Activated CD4-positive, alpha-beta memory T cell treated with anti-CD3 and anti-CD28 coated beads, Interleukin-2, amount 10 ng/mL, durations not matched to agents 7 days and 5 days (primary cell): ENCODE measurements around the gene DAPK3. TPM values are rescaled to one million over a fixed set of nuclear protein-coding genes. Genes with fewer than 3 reads are reported as not detected.
"Not testable (repeated sequence)": the region's sequence is repeated elsewhere in the genome, so short reads cannot be mapped to it uniquely, and the experiment has no call there.

Experiments used
- CTCF ChIA-PET: fragments of 350-600 bp; sonication (Branson Sonifier 250); formaldehyde crosslinking; loops from one replicate; lab custom pipeline; 2021; ENCODE audit warnings: antibody characterized with exemption, inconsistent platforms; lab: Charles Lee
- POLR2A ChIA-PET: fragments of 350-600 bp; sonication (Branson Sonifier 250); formaldehyde crosslinking; loops from one replicate; lab custom pipeline; 2021; ENCODE audit warnings: antibody characterized with exemption; lab: Charles Lee
- DNase-seq: peaks from one replicate; pipeline ENCODE4 v3.0.0-alpha.2; 2020
- H3K27ac Mint-ChIP-seq: one replicate; pipeline ENCODE4 v1.8.0; 2021; ENCODE audit warnings: mild to moderate bottlenecking, mixed read lengths
- H3K27me3 Mint-ChIP-seq: one replicate; pipeline ENCODE4 v1.8.0; 2021; ENCODE audit warnings: mixed read lengths
- H3K36me3 Mint-ChIP-seq: one replicate; pipeline ENCODE4 v1.8.0; 2021; ENCODE audit warnings: low read depth, mixed read lengths
- H3K4me1 Mint-ChIP-seq: one replicate; pipeline ENCODE4 v1.8.0; 2021; ENCODE audit warnings: mixed read lengths
- H3K4me3 Mint-ChIP-seq: one replicate; pipeline ENCODE4 v1.8.0; 2021; ENCODE audit warnings: mild to moderate bottlenecking, mixed read lengths
- H3K9me3 Mint-ChIP-seq: one replicate; pipeline ENCODE4 v1.8.0; 2021; ENCODE audit warnings: mixed read lengths
- total RNA-seq, 2 experiments: library from RNA; stranded (reverse); gene quantifications; one replicate each; pipeline ENCODE4 v1.2.3, GENCODE V29; 2021

Gene DAPK3
- total RNA-seq, 2 experiments from 2014 or later, result 41.3 to 42.7 TPM

DNA sequence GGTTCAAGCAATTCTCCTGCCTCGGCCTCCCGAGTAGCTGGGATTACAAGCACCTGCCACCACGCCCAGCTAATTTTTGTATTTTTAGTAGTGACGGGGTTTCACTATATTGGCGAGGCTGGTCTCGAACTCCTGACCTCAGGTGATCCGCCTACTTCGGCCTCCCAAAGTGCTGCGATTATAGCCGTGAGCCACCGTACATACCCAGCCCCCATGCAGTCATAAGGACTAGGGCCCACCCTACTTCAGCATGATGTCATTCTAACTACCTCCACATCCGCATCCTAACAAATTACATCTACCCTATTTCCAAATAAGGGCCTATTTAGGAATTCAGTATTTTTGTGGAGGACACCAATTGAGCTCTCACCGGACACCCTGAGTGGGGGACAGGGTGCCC lies 15.6 kb downstream of the DAPK3 start:
- H3K27ac Mint-ChIP-seq, DNase-seq, H3K27me3 Mint-ChIP-seq, CTCF ChIA-PET, H3K4me3 Mint-ChIP-seq, H3K9me3 Mint-ChIP-seq, H3K4me1 Mint-ChIP-seq, H3K36me3 Mint-ChIP-seq: not testable (repeated sequence)
- POLR2A ChIA-PET, result interaction anchor here (1.0 kb wide), 1 partner anchor 16 kb away, joined by 3 read pairs; the partner anchor contains the start of gene DAPK3

DNA sequence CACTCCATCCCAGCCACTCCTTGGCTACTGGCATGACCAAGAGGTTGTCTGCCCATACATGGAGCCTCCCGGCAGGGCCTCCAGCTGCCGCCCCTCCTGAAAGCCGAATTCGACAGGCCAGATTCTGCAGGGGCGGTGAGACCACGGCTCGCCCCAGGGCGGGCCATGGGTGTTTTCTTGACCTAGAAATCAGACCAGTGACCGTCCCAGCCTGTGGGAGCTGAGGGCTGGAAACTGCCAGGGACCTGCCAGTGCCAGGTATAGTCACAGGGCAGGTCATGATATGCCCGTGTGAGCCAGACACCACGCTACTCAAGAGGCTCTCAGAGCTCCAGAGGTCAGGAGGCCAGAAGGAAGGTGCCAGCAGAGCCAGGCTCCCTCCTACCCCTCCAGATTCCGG lies 16.8 kb downstream of the DAPK3 start:
- Mint-ChIP-seq H3K9me3 (no peaks in the 10 kb centered on the region), H3K27me3 (peaks cover 6% of the 10 kb centered on the region), H3K4me1 (no peaks in the 10 kb centered on the region), H3K27ac (no peak overlapping the region), H3K4me3 (no peak overlapping the region), H3K36me3 (peaks cover 3% of the 10 kb centered on the region)
- POLR2A ChIA-PET, result no interaction called here
- no peak for DNase-seq
- CTCF ChIA-PET, result interaction anchor here (0.6 to 0.7 kb wide), 2 partner anchors 19 to 34 kb away, joined by 3 read pairs; no protein-coding TSS in a partner anchor

- CTCF ChIA-PET, result interaction anchor here (0.7 kb wide), 1 partner anchor 1172 kb away, joined by 5 read pairs; no protein-coding TSS in a partner anchor
- H3K4me1 Mint-ChIP-seq, H3K27ac Mint-ChIP-seq, H3K4me3 Mint-ChIP-seq, POLR2A ChIA-PET, DNase-seq, H3K27me3 Mint-ChIP-seq, H3K36me3 Mint-ChIP-seq, H3K9me3 Mint-ChIP-seq: not testable (repeated sequence)
Observed at GRCh38 chr19:3952755-3953276, 18.1 kb downstream of the DAPK3 start.

DNA sequence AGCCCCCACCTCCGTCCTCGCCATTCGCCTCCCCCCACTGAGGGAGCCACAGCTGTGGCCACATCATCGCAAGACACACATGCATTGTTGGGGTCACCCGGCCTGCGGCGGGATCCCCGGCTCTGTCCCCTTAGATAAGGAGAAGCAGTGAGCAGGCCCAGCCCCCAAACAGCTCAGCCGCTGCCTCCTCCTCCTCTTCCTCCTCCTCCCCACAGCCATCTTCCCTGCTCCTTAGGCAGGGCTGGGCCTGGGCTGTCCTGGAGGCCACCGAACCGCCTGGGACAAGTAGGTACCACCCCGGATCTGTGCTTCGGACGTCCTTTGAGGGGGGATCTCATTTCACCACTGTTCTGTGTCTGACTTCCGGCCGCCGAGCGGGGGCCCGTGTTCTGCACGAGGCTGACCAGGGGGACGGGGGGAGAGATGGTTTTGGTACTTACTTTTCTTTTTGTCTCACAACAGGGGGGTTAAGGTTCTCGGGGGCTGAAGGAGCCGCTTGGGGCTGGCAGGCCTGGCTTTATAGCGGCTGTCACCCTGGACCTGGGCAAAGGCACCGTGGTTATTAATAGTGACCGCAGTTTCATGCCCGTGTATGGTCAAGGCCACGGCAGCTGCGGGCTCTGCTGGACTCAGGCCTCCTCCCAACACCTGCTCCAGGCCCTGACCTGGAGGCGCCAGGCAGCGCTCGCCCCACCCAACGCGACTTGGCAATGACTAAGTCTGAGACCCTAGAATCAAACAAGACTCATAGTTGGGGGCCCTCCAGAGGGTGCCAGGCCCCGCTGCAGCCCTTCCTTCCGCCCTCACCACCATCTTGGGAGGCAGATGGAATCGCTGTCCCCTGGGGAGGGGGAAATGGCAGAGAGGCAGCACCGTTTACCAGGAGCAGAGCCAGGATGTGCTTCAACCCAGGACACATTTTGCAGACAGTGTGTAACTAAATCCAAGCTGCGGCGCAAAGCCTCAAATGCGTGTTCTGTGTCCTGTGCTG lies 19.7 kb downstream of the DAPK3 start:
- H3K36me3 Mint-ChIP-seq, result no peaks in the 10 kb centered on the region
- H3K9me3 Mint-ChIP-seq, result no peaks in the 10 kb centered on the region
- DNase-seq, result no peak
- H3K27me3 Mint-ChIP-seq, result peaks cover 6% of the 10 kb centered on the region
- H3K4me3 Mint-ChIP-seq, result no peak overlapping the region
- H3K4me1 Mint-ChIP-seq, result no peaks in the 10 kb centered on the region
- no peak overlapping the region for H3K27ac Mint-ChIP-seq
- ChIA-PET POLR2A (no interaction called here), CTCF (no interaction called here)

- Mint-ChIP-seq H3K9me3 (no peaks in the 10 kb centered on the region), H3K4me1 (no peaks in the 10 kb centered on the region), H3K27me3 (peaks cover 6% of the 10 kb centered on the region), H3K27ac (no peak overlapping the region), H3K36me3 (no peaks in the 10 kb centered on the region), H3K4me3 (no peak overlapping the region)
- ChIA-PET POLR2A (no interaction called here), CTCF (no interaction called here)
- DNase-seq, result no peak
Observed at GRCh38 chr19:3949997-3950859, 20.7 kb downstream of the DAPK3 start.

DNA sequence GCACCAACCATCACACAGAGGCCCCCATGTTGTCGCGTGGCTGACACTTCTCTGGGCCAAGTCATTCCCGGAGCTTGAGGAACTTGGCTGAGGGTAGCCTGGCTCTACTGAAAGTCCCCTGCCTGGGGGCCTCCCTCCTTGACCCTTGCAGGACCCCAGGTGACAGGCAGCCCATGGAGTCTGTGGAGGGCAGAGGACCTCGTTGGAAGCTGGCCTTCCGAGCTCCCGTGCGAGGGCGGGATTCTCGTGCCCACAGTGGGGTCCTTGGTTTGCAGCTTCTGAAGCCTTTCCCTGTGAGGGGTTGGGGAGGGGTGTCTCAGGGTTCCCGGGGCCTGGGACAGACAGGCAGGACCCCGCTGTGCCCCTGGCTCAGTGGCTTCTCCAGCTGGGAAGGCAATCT lies 21.6 kb downstream of the DAPK3 start:
- ChIA-PET CTCF (no interaction called here), POLR2A (no interaction called here)

DNA sequence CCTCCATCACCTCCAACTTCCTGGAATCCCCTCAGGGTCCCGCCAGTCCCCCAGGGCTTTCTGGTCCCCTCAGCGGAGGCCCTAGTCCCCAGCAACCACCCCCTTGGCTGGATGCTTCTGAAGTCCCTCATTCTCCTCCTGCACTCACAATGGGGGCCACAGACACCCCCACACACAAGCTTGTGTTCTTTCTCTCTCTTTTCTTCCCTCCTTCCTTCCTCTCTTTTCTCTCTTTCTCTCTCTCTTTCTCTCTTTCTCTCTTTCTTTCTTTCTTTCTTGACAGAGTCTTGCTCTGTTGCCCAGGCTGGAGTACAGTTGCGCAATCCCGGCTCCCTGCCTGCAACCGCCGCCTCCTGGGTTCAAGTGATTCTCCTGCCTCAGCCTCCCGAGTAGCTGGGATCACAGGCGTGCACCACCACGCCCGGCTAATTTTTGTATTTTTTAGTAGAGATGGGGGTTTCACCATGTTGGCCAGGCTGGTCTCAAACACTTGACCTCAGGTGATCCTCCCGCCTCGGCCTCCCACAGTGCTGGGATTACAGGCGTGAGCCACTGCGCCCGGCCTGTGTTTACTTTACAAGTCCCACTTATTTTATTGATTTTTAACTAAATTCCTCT lies 23.5 kb downstream of the DAPK3 start:
- H3K27me3 Mint-ChIP-seq, H3K9me3 Mint-ChIP-seq, H3K36me3 Mint-ChIP-seq, H3K4me1 Mint-ChIP-seq, POLR2A ChIA-PET, H3K27ac Mint-ChIP-seq, CTCF ChIA-PET, H3K4me3 Mint-ChIP-seq, DNase-seq: not testable (repeated sequence)

More for the DNA sequence above, 21.6 kb downstream of the DAPK3 start:
- Mint-ChIP-seq H3K4me3 (no peak overlapping the region), H3K27me3 (peaks cover 6% of the 10 kb centered on the region), H3K4me1 (peaks cover under 1% of the 10 kb centered on the region), H3K27ac (no peak overlapping the region), H3K9me3 (no peaks in the 10 kb centered on the region), H3K36me3 (no peaks in the 10 kb centered on the region)
- no peak for DNase-seq

DNA sequence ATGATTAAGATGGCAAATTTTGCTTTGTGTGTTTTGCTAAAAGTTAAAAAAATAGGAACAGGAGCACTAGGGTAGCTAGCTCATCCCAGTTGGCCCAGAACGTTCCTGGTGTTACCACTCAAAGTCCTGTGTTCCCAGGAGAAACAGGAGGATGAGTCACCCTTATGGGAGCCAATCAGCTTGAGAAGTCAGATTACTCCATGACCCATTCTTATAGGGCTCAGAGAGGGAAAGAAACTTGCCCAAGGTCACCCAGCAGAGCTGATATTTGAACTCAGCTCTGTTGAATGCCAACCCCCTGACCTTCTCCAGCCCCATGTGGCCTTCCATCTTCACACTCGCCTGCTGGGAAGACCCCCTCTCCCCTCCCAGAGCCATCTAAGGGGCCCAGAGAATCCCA lies 25.1 kb downstream of the DAPK3 start:
- no peak for DNase-seq
- CTCF ChIA-PET, result no interaction called here
- Mint-ChIP-seq H3K4me1 (peaks cover 5% of the 10 kb centered on the region), H3K36me3 (no peaks in the 10 kb centered on the region), H3K27ac (no peak overlapping the region), H3K9me3 (no peaks in the 10 kb centered on the region), H3K4me3 (no peak overlapping the region), H3K27me3 (no peaks in the 10 kb centered on the region)
- POLR2A ChIA-PET, result no interaction called here

- CTCF ChIA-PET, result no interaction called here
- Mint-ChIP-seq H3K4me1 (peaks cover 5% of the 10 kb centered on the region), H3K36me3 (no peaks in the 10 kb centered on the region), H3K27ac (no peak overlapping the region), H3K27me3 (no peaks in the 10 kb centered on the region), H3K9me3 (no peaks in the 10 kb centered on the region), H3K4me3 (no peak overlapping the region)
- POLR2A ChIA-PET, result no interaction called here
- DNase-seq, result no peak
Observed at GRCh38 chr19:3944018-3944721, 26.7 kb downstream of the DAPK3 start.

DNA sequence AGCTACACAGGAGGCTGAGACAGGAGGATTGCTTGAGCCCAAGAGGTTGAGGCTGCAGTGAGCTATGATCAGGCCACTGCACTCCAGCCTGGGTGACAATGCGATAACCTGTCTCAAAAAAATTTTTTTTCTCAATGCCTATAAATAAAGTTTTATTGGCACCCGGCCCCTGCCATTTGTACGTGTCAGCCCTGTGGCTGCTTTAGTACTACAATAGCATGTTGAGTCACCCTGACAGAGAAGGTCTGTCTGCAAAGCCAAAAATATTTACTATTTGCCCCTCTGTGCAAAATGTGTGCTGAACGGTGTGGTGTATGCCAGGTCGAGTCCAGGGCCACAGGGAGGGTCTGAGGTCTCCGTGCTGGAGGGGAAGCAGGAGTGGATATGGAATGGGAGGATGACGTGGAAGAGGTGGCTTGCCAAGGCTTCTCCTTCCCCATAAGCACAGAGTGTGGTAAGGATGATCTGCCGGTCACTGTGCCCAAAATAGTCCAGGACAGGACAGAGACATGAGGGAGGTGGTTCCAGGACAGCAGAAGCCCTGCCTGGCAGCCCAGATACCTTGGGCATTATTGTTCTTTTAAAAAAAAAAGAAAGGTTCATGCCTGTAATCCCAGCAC lies 28.0 kb downstream of the DAPK3 start:
- Mint-ChIP-seq H3K27me3 (no peaks in the 10 kb centered on the region), H3K9me3 (no peaks in the 10 kb centered on the region), H3K4me1 (peaks cover 5% of the 10 kb centered on the region), H3K27ac (no peak overlapping the region), H3K4me3 (no peak overlapping the region), H3K36me3 (no peaks in the 10 kb centered on the region)
- CTCF ChIA-PET, result no interaction called here
- POLR2A ChIA-PET, result no interaction called here
- no peak for DNase-seq

GRCh38 chr19:3938300-3938950 lies 32.5 kb downstream of the DAPK3 start:
- H3K4me1 Mint-ChIP-seq, H3K27ac Mint-ChIP-seq, H3K4me3 Mint-ChIP-seq, DNase-seq, H3K27me3 Mint-ChIP-seq, H3K36me3 Mint-ChIP-seq, POLR2A ChIA-PET, H3K9me3 Mint-ChIP-seq, CTCF ChIA-PET: not testable (repeated sequence)
